ENCODE data around the gene SLU7. TPM values are rescaled to one million over a fixed set of nuclear protein-coding genes. Genes with fewer than 3 reads are reported as not detected.

The SLU7 gene
- polyA plus RNA-seq, 1 of the 3 experiments (the other 2 are of a cell fraction), result 22.3 TPM

GRCh38 chr5:160466889-160467554, 48.1 kb upstream of the SLU7 start:
- TF ChIP-seq, protein P1, sequence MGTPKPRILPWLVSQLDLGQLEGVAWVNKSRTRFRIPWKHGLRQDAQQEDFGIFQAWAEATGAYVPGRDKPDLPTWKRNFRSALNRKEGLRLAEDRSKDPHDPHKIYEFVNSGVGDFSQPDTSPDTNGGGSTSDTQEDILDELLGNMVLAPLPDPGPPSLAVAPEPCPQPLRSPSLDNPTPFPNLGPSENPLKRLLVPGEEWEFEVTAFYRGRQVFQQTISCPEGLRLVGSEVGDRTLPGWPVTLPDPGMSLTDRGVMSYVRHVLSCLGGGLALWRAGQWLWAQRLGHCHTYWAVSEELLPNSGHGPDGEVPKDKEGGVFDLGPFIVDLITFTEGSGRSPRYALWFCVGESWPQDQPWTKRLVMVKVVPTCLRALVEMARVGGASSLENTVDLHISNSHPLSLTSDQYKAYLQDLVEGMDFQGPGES (IDR thresholded peaks at IDR 0.05; ENCODE audit: low read depth, low read length), result no peak
- TF ChIP-seq ELF1 (IDR thresholded peaks at IDR 0.05) (no peak), POLR2AphosphoS5 (IDR thresholded peaks at IDR 0.05; ENCODE audit: low read depth, low read length) (no peak), NRF1 (IDR thresholded peaks at IDR 0.05; ENCODE audit: low read depth, low read length) (no peak), CTCF (IDR thresholded peaks at IDR 0.05) (no peak), SIN3A (IDR thresholded peaks at IDR 0.05; ENCODE audit: borderline replicate concordance, low read depth, low read length) (no peak), TEAD4 (IDR thresholded peaks at IDR 0.05; ENCODE audit: borderline replicate concordance, insufficient read depth) (no peak), MEF2A (IDR thresholded peaks at IDR 0.05; ENCODE audit: borderline replicate concordance, low read depth) (no peak), YY1 (IDR thresholded peaks at IDR 0.05; ENCODE audit: low read depth) (no peak), JUND (IDR thresholded peaks at IDR 0.05) (no peak), RAD21 (IDR thresholded peaks at IDR 0.05; ENCODE audit: low read length) (no peak)
- H2AFZ ChIP-seq (ENCODE audit: low read depth), result peak overlapping the region; percentile 67
- no peak for DNase-seq
- H3K9ac ChIP-seq, result no peak overlapping the region; the same call in 1 of the 2 replicates
- WGBS (ENCODE audit: low lambda C conversion rate), result 74% methylated on average over 8 of the region's 9 CpGs
- no peaks in the 10 kb centered on the region for H3K79me2 ChIP-seq (ENCODE audit: insufficient read depth)
- no peaks in the 10 kb centered on the region for H4K20me1 ChIP-seq (ENCODE audit: insufficient read depth)
- no peaks in the 10 kb centered on the region for H3K9me3 ChIP-seq
- CTCF ChIA-PET, result interaction anchor here (1.0 to 4.3 kb wide), 4 partner anchors 15 to 480 kb away, joined by 3 to 29 read pairs (median 3); no protein-coding TSS in a partner anchor
- no peak overlapping the region for H3K4me3 ChIP-seq (ENCODE audit: low read depth in 2 of 2, low read length in 1 of 2)
- H3K36me3 ChIP-seq (replicated peaks in 1 of 2; ENCODE audit: control insufficient read depth in 1 of 2, insufficient read depth in 2 of 2, low read length in 1 of 2), result no peaks in the 10 kb centered on the region
- H3K4me2 ChIP-seq, result peak overlapping the region; percentile 43; the same call in 1 of the 2 replicates
- H3K4me1 ChIP-seq (ENCODE audit: control insufficient read depth in 1 of 2, insufficient read depth in 2 of 2, low read depth in 1 of 2, low read length in 1 of 2), result peaks cover 0 to 21% of the 10 kb centered on the region in 2 experiments; a peak in 3 of 4 replicates
- POLR2A ChIA-PET, result no interaction called here
- peaks cover 14% of the 10 kb centered on the region for H3F3A ChIP-seq (replicated peaks; ENCODE audit: insufficient read depth)
- H3K27ac ChIP-seq (ENCODE audit: low read depth in 2 of 2, low read length in 1 of 2), result peak overlapping the region in 1 of 2 experiments; percentile 54; a peak in 2 of 4 replicates
- H3K9me2 ChIP-seq, result no peaks in the 10 kb centered on the region
- H3K27me3 ChIP-seq (ENCODE audit: insufficient read depth), result no peaks in the 10 kb centered on the region

- no peak overlapping the region for H2AFZ ChIP-seq (ENCODE audit: low read depth)
- ChIA-PET POLR2A (no interaction called here), CTCF (interaction anchor here (1.4 to 4.3 kb wide), 2 partner anchors 19 to 28 kb away, joined by 3 to 29 read pairs; no protein-coding TSS in a partner anchor)
- no peaks in the 10 kb centered on the region for H4K20me1 ChIP-seq (ENCODE audit: insufficient read depth)
- H3K27me3 ChIP-seq (ENCODE audit: insufficient read depth), result no peaks in the 10 kb centered on the region
- no peak overlapping the region for H3K4me3 ChIP-seq (ENCODE audit: low read depth in 2 of 2, low read length in 1 of 2)
- H3K4me2 ChIP-seq, result no peak overlapping the region
- no peak for TF ChIP-seq FOSL2 (IDR thresholded peaks at IDR 0.05; ENCODE audit: borderline replicate concordance, low read depth)
- no peak for TF ChIP-seq SMC3 (IDR thresholded peaks at IDR 0.05; ENCODE audit: low read depth, low read length)
- TF ChIP-seq ZBTB33 (IDR thresholded peaks at IDR 0.05; ENCODE audit: borderline replicate concordance, low read depth), result no peak
- no peak for TF ChIP-seq PBX3 (IDR thresholded peaks at IDR 0.05)
- no peaks in the 10 kb centered on the region for H3K36me3 ChIP-seq (replicated peaks in 1 of 2; ENCODE audit: control insufficient read depth in 1 of 2, insufficient read depth in 2 of 2, low read length in 1 of 2)
- peaks cover 0 to 21% of the 10 kb centered on the region in 2 experiments; a peak in 3 of 4 replicates for H3K4me1 ChIP-seq (ENCODE audit: control insufficient read depth in 1 of 2, insufficient read depth in 2 of 2, low read depth in 1 of 2, low read length in 1 of 2)
- WGBS (ENCODE audit: low lambda C conversion rate), result 89% methylated on average over 5 of the region's 5 CpGs
- H3F3A ChIP-seq (replicated peaks; ENCODE audit: insufficient read depth), result peaks cover 9% of the 10 kb centered on the region
- no peaks in the 10 kb centered on the region for H3K79me2 ChIP-seq (ENCODE audit: insufficient read depth)
- H3K9me2 ChIP-seq, result no peaks in the 10 kb centered on the region
- H3K27ac ChIP-seq (ENCODE audit: low read depth in 2 of 2, low read length in 1 of 2), result no peak overlapping the region
- H3K9ac ChIP-seq, result no peak overlapping the region
- no peak for DNase-seq
- H3K9me3 ChIP-seq, result no peaks in the 10 kb centered on the region
Observed at GRCh38 chr5:160466116-160466515, 47.2 kb upstream of the SLU7 start.
